Measurements from ENCODE around the gene VAC14. TPM values are rescaled to one million over a fixed set of nuclear protein-coding genes. Genes with fewer than 3 reads are reported as not detected.

The VAC14 gene
- total RNA-seq, 1 experiment from 2014 or later = 49.9 TPM

GRCh38 chr16:70661534-70661917, 139.4 kb downstream of the VAC14 start:
- Histone ChIP-seq H3K27ac (ENCODE audit: insufficient read length, low read depth, low read length) (no peak overlapping the region), H3K23me2 (ENCODE audit: insufficient read length, low read depth, low read length, poor library complexity, severe bottlenecking) (no peaks in the 10 kb centered on the region), H3K4me1 (ENCODE audit: insufficient read depth, low read length) (peaks cover 3% of the 10 kb centered on the region; the same call in 1 of the 2 replicates), H3K4ac (ENCODE audit: low read depth, low read length) (no peak overlapping the region), H3K4me2 (ENCODE audit: insufficient read depth, insufficient read length, low read length) (no peak overlapping the region), H3T11ph (ENCODE audit: low read length) (no peak overlapping the region), H3K79me2 (ENCODE audit: insufficient read depth, low read length) (no peaks in the 10 kb centered on the region), H4K8ac (replicated peaks; ENCODE audit: insufficient read length, low read depth, low read length) (no peak overlapping the region), H3K56ac (ENCODE audit: insufficient read length, low read depth, low read length) (no peak overlapping the region), H3K27me3 (ENCODE audit: insufficient read depth, low read length) (no peaks in the 10 kb centered on the region), H2AFZ (ENCODE audit: low read length) (no peak overlapping the region), H3K18ac (ENCODE audit: insufficient read length, low read depth, low read length) (no peak overlapping the region), H3K23ac (ENCODE audit: insufficient read length, low read depth, low read length) (no peak overlapping the region), H2BK5ac (ENCODE audit: insufficient read length, low read length) (no peak overlapping the region), H3K9ac (ENCODE audit: extremely low read depth, insufficient read length, low read length) (no peak overlapping the region), H4K20me1 (ENCODE audit: control insufficient read depth, insufficient read depth, insufficient read length) (no peaks in the 10 kb centered on the region), H3K9me3 (ENCODE audit: control insufficient read depth, low read depth, low read length) (no peaks in the 10 kb centered on the region), H2BK120ac (ENCODE audit: low read depth, low read length, poor library complexity, severe bottlenecking) (no peak overlapping the region), H2BK12ac (ENCODE audit: insufficient read length, low read depth, low read length) (no peak overlapping the region), H4K91ac (ENCODE audit: insufficient read length, low read depth, low read length) (no peak overlapping the region), H3K14ac (ENCODE audit: insufficient read depth, low read length) (no peak overlapping the region), H2BK20ac (ENCODE audit: low read depth, low read length, poor library complexity, severe bottlenecking) (no peak overlapping the region), H2AK5ac (ENCODE audit: insufficient read length, low read length) (no peak overlapping the region), H2BK15ac (ENCODE audit: low read depth, low read length) (no peak overlapping the region), H4K5ac (ENCODE audit: insufficient read length, low read depth, low read length) (no peak overlapping the region), H3K79me1 (ENCODE audit: insufficient read depth, low read depth, low read length, poor library complexity, severe bottlenecking) (no peaks in the 10 kb centered on the region)
- no peak for TF ChIP-seq CTCF (conservative IDR thresholded peaks at IDR 0.05)
- no peak overlapping the region for H3K4me3 Mint-ChIP-seq
- H3K36me3 Mint-ChIP-seq (ENCODE audit: insufficient read depth in 1 of 3, low read depth in 3 of 3) = peaks cover 11 to 22% (median 16%) of the 10 kb centered on the region in 3 experiments; a peak in 6 of 7 replicates
- H3K4me1 Mint-ChIP-seq = peaks cover 8 to 19% of the 10 kb centered on the region in 2 experiments
- no peaks in the 10 kb centered on the region; the same call in 1 of the 2 replicates for H3K27me3 Mint-ChIP-seq (ENCODE audit: low read depth)
- DNase-seq = no peak
- no peaks in the 10 kb centered on the region for H3K9me3 Mint-ChIP-seq
- peak overlapping the region in 1 of 3 experiments; percentile 86; a peak in 3 of 7 replicates for H3K27ac Mint-ChIP-seq
- WGBS (ENCODE audit: extremely low coverage, insufficient read length, low lambda C conversion rate) = no CpG with 5 or more reads among the region's 17 CpGs
